Gastroesophageal sphincter (tissue), 3 donors: ENCODE data around the gene EHMT2.

Source experiments
- EP300 ChIP-seq: sonication (generic); formaldehyde crosslinking; IDR thresholded peaks from one replicate; pipeline ENCODE4 v1.6.1; 2017; ENCODE audit warnings: antibody characterized with exemption, mild to moderate bottlenecking
- POLR2AphosphoS5 ChIP-seq: sonication (generic); formaldehyde crosslinking; IDR thresholded peaks from one replicate; pipeline ENCODE4 v1.6.1; 2017; ENCODE audit warnings: antibody characterized with exemption
- TF ChIP-seq, protein P1 (sequence below), 4 experiments: fragments of 200-600 bp in 2 of 4; fragments of 450-650 bp in 2 of 4; sonication (generic) in 1 of 4; IDR thresholded peaks; one replicate each; pipeline ENCODE4 v1.5.1; 2017 to 2019; ENCODE audit warnings: antibody characterized with exemption in 4 of 4, mild to moderate bottlenecking in 2 of 4, moderate library complexity in 2 of 4

DNA sequence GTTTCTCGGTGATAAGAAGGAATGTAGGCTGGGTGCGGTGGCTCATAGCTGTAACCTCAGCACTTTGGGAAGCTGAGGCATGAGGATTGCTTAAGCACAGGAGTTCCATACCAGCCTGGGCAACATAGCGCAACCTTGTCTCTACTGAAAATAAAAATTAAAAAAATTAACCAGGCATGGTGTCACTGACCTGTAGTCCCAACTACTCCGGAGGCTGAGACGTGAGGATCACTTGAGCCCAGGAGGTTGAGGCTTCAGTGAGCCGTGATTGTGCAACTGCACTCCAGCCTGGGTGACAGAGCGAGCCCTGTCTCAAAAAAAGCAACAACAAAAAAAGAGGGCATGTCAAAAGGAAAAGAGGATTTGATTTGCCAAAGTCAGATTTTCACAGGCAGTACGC lies 38.8 kb downstream of the EHMT2 start:
- TF ChIP-seq, protein P1, sequence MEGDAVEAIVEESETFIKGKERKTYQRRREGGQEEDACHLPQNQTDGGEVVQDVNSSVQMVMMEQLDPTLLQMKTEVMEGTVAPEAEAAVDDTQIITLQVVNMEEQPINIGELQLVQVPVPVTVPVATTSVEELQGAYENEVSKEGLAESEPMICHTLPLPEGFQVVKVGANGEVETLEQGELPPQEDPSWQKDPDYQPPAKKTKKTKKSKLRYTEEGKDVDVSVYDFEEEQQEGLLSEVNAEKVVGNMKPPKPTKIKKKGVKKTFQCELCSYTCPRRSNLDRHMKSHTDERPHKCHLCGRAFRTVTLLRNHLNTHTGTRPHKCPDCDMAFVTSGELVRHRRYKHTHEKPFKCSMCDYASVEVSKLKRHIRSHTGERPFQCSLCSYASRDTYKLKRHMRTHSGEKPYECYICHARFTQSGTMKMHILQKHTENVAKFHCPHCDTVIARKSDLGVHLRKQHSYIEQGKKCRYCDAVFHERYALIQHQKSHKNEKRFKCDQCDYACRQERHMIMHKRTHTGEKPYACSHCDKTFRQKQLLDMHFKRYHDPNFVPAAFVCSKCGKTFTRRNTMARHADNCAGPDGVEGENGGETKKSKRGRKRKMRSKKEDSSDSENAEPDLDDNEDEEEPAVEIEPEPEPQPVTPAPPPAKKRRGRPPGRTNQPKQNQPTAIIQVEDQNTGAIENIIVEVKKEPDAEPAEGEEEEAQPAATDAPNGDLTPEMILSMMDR (IDR thresholded peaks at IDR 0.05), result no peak
- TF ChIP-seq POLR2AphosphoS5 (no peak), EP300 (no peak)
